HL-60 (cell line): ENCODE data around the gene PFDN4.

Experiments
- DNase-seq, 2 experiments: peaks; one replicate each; pipeline ENCODE4 v3.0.0-alpha.2; 2010 to 2020; ENCODE audit warnings: low read depth in 1 of 2, low spot score in 1 of 2
- H3K27ac ChIP-seq: fragments of 250-450 bp; sonication (Bioruptor Pico); replicated peaks from 2 replicates; pipeline ENCODE4 v1.5.1; 2020; ENCODE audit warnings: mild to moderate bottlenecking, moderate library complexity
- H3K27me3 ChIP-seq: fragments of 250-450 bp; sonication (Bioruptor Pico); 2 replicates; pipeline ENCODE4 v1.5.1; 2021; ENCODE audit warnings: mild to moderate bottlenecking, moderate library complexity; ENCODE audit not compliant: insufficient read depth, poor library complexity, severe bottlenecking
- H3K4me3 ChIP-seq: replicated peaks from 2 replicates; pipeline ENCODE4 v1.5.1; 2011; ENCODE audit warnings: mild to moderate bottlenecking, control low read depth, low read length; ENCODE audit not compliant: insufficient read depth
- GABPA ChIP-seq: IDR thresholded peaks from 2 replicates; pipeline ENCODE4 v1.6.1; 2012; ENCODE audit warnings: low read depth
- POLR2AphosphoS5 ChIP-seq: IDR thresholded peaks from 2 replicates; pipeline ENCODE4 v1.6.1; 2012; ENCODE audit warnings: low read depth
- SPI1 ChIP-seq: IDR thresholded peaks from 2 replicates; pipeline ENCODE4 v1.6.1; 2012; ENCODE audit warnings: low read depth, mild to moderate bottlenecking, borderline replicate concordance
- TF ChIP-seq, protein P1 (sequence below): IDR thresholded peaks from one replicate; pipeline ENCODE4 v1.5.1; 2011; ENCODE audit warnings: low read length, control low read depth, inconsistent platforms; ENCODE audit not compliant: insufficient read depth
- TF ChIP-seq, protein P2 (sequence below): IDR thresholded peaks from 2 replicates; pipeline ENCODE4 v1.6.1; 2012; ENCODE audit warnings: low read depth; ENCODE audit not compliant: insufficient replicate concordance

PFDN4 gene

DNA sequence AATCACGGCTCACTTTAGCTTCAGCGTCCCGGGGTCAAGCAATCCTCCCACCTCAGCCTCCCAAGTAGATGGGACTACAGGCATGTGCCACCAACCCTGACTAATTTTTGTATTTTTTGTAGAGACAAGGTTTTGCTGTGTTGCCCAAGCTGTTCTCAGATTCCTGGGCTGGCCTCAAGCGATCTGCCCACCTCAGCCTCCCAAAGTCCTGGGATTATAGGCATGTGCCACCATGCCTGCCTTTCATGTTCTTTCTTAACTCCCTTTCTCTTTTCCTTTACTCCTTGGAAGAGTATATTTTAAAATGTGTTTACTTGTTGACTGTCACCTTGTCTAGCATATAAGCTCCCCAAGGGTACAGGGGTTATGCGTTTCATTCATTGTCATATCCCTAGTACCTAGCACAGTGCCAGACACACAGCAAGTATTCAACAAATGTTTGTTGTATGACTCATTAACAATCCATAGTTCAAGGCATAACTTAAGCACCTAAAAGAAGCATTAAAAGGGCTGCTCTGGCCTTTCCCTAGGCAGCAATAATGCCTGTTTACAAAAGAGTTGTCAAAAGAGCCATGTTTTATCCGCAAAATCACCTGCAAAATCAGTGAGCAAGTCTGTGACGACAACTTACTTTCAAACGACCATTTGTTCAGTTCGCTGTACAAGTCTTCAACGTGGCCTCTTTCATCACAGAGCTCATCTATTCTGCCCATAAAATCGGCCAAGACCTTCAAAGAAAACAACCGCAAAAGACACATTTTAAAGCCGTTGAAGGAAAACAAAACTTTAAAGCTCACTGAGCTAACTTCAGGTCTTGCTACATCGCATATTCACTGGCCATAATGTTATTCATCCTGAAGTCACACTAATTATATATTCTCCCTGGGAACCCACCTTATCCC is 38.7 kb upstream of the PFDN4 start:
- H3K4me3 ChIP-seq, result no peak overlapping the region
- peaks cover 47% of the 10 kb centered on the region for H3K27me3 ChIP-seq
- TF ChIP-seq, protein P1, sequence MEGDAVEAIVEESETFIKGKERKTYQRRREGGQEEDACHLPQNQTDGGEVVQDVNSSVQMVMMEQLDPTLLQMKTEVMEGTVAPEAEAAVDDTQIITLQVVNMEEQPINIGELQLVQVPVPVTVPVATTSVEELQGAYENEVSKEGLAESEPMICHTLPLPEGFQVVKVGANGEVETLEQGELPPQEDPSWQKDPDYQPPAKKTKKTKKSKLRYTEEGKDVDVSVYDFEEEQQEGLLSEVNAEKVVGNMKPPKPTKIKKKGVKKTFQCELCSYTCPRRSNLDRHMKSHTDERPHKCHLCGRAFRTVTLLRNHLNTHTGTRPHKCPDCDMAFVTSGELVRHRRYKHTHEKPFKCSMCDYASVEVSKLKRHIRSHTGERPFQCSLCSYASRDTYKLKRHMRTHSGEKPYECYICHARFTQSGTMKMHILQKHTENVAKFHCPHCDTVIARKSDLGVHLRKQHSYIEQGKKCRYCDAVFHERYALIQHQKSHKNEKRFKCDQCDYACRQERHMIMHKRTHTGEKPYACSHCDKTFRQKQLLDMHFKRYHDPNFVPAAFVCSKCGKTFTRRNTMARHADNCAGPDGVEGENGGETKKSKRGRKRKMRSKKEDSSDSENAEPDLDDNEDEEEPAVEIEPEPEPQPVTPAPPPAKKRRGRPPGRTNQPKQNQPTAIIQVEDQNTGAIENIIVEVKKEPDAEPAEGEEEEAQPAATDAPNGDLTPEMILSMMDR, result no peak
- no peak for TF ChIP-seq SPI1
- no peak for TF ChIP-seq GABPA
- TF ChIP-seq, protein P2, sequence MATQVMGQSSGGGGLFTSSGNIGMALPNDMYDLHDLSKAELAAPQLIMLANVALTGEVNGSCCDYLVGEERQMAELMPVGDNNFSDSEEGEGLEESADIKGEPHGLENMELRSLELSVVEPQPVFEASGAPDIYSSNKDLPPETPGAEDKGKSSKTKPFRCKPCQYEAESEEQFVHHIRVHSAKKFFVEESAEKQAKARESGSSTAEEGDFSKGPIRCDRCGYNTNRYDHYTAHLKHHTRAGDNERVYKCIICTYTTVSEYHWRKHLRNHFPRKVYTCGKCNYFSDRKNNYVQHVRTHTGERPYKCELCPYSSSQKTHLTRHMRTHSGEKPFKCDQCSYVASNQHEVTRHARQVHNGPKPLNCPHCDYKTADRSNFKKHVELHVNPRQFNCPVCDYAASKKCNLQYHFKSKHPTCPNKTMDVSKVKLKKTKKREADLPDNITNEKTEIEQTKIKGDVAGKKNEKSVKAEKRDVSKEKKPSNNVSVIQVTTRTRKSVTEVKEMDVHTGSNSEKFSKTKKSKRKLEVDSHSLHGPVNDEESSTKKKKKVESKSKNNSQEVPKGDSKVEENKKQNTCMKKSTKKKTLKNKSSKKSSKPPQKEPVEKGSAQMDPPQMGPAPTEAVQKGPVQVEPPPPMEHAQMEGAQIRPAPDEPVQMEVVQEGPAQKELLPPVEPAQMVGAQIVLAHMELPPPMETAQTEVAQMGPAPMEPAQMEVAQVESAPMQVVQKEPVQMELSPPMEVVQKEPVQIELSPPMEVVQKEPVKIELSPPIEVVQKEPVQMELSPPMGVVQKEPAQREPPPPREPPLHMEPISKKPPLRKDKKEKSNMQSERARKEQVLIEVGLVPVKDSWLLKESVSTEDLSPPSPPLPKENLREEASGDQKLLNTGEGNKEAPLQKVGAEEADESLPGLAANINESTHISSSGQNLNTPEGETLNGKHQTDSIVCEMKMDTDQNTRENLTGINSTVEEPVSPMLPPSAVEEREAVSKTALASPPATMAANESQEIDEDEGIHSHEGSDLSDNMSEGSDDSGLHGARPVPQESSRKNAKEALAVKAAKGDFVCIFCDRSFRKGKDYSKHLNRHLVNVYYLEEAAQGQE, result no peak
- TF ChIP-seq POLR2AphosphoS5, result no peak
- DNase-seq, result no peak
- H3K27ac ChIP-seq, result no peak overlapping the region

DNA sequence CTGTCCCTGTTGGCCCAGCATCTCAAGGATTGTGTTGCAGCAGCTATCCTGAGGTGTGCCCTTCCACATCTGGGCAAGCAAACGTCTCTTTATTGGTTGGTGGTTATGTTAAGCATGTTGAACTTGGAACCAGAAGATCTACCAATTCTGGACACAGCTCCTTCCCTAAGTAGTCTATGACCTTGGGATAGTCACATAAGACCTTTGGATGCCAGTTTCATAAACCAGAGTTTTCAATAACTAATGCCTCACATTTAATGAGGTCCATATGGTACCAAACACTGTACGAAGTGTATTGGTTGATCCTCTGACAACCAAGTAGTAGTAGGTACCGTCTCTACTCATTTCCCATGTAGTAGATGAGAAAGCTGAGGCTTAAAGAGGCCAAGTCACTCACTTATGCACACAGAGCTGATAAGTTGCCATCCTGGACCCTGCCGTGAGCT is 37.8 kb upstream of the PFDN4 start:
- H3K27ac ChIP-seq, result no peak overlapping the region
- H3K4me3 ChIP-seq, result no peak overlapping the region
- H3K27me3 ChIP-seq, result peaks cover 50% of the 10 kb centered on the region
- no peak for DNase-seq
- TF ChIP-seq SPI1 (no peak), POLR2AphosphoS5 (no peak), GABPA (no peak)
- TF ChIP-seq, protein P1, result no peak
- TF ChIP-seq, protein P2, result no peak

DNA sequence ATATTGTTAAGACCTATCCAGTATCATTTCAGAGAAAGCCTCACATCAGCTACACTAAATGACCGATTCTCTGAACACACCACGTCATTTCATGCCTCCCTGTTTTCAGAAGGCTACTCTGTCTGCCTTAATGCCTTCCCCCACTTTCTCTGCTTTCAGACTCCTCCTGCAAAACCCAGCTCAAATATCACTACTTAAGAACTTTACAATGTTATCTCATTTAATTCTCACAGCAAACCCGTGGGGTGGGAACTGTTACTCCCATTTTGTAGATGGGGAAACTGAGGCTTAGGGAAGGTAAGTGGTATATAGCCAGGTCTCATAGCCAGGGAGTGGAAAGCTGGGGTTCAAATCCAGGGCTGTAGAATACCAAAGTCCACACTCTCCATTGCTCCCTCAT is 36.9 kb upstream of the PFDN4 start:
- DNase-seq, result no peak
- no peak overlapping the region for H3K27ac ChIP-seq
- H3K27me3 ChIP-seq, result peaks cover 55% of the 10 kb centered on the region
- TF ChIP-seq POLR2AphosphoS5, result no peak
- TF ChIP-seq, protein P2, result no peak
- TF ChIP-seq SPI1, result no peak
- TF ChIP-seq, protein P1, result no peak
- no peak for TF ChIP-seq GABPA
- H3K4me3 ChIP-seq, result no peak overlapping the region
